Measurements from ENCODE around the gene AHCYL1.
"Not testable (repeated sequence)": the region's sequence is repeated elsewhere in the genome, so short reads cannot be mapped to it uniquely, and the experiment has no call there.

The AHCYL1 gene

DNA sequence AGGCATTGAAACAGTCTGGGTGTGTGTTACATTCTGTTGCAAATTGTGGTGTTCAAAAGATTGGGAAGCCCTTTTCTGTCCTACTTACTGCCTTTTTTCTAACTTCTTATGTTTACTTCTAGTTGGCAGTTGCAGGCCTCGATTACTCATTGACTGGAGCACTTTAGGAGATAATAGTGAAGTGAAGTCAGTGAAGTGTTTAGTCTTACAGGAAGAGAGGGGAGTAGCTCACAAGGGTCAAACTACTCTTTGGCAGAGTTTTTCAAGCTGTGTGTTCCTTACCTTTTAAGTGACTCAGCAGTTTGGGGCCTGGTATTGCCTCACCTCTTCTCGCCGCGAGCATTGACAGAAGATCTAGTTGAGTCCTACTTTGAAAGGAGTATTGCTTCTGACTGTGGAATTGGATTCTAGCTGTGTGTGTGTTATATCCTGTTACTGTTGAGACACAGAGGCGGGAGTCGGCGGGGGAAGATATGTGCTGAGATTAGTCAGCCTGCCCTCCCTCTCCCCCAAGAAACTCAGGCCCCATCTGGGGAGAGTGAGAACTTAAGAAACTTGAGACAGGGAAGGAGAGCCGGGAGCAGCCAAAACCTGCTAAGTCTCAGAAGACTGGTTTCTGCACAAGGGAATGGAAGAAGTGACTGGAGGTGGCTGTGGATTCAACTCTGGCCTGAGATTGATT is 19.3 kb downstream of the AHCYL1 start:
- DNase-seq: peak; percentile 36

DNA sequence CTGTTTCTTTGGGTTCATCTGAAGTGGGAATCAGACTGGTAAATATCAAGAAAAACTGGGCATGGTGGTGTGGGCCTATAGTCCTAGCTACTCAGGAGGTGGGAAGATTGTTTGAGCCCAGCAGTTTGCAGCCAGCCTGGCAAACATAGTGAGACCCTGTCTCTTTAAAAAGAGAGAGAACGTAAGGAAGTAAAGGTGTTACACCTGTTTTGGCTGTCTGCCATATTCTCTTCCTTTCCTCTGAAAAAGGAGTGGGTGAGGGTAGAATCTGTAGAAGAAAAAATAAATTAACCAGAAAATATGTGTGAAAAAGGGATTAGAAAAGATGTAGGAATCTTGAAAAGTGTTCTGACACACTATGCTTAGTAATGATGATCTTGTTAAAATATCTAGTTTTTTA is 20.0 kb downstream of the AHCYL1 start:
- DNase-seq: no peak

DNA sequence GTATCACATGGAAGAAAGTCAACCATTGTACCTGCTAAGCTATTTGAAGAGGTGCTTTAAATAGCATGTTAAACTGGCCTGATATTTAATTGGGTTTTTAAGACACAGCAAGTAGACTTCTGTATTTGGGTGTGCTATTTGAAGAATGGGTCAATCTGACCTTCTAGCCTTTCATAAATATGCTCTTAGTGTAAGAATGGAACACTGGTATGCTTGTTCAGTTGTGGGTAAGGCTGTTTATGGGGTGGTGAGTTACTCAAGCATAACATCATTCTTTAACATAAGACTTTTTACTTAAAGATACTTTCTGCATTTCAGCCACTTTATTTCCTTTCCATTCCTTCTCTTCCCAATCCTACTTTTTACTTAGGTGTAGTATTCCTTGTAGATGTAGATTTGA is 21.4 kb downstream of the AHCYL1 start:
- DNase-seq: no peak

DNA sequence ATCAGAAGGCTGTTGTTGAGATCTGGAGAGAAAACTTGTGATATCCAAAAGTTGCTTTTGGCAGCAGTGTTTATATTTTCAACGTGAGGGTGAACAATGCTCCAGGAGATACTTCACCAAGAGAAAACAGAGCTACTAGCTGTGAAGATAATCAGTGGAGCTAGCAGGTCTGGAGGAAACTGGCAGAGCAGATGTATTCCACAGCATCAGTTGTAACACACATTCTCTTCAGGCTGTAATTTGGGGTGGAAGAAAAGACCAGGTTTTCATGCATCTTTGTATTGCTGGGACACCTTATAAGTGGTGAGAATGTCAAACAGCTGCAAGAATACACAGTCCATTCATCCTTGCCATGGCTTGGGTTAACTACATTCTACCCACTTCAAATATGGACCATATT is 22.0 kb downstream of the AHCYL1 start:
- no peak for DNase-seq

DNA sequence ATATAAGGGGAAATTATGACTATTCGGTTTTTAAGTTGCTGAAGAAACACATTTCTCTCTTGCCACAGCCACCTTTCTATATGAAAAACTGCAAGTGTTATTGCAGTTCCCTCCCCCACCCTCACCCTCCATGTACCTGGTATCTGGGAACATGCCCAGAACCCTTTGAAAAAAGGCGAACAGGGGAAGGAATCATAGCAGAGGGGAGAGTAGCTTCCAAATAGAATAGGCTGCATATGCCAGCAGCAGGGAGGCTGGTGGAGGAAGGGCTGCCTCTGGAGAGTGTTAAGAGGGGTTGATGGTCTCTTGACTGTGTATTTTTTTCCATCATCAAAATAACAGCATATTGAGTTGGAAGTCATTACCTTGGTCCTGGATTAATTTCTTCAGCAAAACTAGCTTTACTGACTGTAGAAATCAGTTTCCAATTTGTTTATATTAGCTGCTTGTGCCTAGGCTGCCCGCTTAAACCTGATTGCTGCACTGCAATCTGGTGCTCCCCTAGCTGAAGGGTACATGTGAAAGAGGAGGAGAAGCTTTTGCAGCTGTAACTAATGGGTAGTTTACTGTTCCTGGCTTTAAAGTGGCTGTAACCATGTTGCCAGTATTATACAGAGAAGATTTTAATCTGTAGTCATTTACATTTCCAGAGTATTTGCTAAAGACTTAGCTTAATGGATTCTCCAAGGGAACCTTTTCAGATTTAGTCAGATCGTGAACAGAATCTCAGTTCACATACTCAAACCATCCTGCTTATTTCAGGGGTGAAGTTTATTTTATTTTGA is 22.7 kb downstream of the AHCYL1 start:
- no peak for DNase-seq

DNA sequence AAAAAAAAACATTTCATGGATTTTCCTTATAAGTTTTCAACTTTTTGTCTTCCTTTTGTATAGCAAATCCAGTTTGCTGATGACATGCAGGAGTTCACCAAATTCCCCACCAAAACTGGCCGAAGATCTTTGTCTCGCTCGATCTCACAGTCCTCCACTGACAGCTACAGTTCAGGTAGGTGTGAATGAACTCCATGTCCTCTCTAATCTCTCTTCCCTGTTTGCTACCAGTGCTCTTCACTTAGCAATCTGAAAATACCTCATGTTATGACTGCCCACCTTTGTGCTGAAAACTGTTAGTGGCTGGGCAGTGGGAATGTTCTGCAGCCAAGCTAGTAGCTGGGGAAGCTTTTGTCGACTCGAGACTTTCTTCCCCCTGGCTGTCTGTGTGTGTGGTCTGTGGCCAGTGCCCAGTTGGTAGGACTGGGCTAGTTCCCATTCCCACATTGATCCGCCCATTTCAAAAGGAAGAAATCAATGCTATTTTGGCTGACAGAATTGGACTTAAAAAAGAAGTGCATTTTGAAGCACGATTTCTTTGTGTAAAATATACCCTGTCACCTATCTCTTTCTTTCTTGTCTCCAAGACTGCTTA is 24.5 kb downstream of the AHCYL1 start:
- DNase-seq: no peak

DNA sequence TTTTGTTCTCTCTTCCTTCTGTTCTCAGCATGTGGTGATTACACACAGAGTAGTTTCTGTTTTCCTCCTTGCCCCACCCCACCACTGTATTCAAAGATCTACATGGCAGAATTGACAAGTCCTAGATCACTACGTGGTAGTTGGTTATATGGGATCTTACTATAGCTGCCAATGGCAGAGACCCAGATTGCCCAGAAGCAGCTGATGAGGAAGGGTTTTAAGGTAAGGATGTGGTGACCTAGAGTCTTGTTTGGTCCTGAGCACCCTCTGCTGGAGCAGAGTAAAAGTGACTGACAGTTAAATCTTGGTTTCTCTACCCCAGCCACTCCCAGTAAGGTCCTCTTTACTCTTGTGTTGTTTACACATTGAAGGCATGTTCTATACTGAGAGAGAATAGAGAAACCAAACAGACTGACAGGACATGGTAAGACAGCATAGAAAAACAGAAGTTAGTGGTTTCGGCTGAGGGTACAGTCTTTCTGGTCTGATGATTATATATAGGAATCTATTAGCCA is 27.0 kb downstream of the AHCYL1 start:
- no peak for DNase-seq

DNA sequence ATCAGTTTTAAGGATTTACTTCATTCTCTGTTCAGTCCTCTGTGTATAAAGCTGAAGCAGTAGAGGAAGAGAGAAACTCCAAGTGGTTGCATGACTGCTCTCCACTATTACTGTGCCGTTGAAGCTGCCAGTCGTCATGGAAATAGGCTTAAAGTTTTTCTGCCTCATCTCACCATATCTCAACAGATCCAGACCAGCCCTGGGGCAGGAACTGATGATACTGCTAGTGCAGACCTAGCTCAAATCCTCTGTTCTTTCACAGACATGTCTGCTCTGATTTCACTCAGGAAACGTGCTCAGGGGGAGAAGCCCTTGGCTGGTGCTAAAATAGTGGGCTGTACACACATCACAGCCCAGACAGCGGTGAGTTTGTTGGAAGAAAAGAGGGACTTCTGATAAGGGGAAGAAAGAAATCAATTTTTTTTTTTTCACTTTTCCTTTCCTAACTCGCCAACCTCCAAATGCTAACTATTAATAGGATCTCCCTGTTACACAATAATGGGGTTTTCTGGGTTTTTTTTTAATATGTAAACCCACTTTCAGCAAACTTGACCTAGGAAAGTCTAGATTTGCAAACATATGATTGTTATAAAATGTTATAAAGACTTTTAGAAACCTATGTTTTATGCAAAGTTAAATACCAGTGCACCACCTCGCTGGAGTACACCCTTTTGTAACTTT is 27.7 kb downstream of the AHCYL1 start:
- DNase-seq: no peak

DNA sequence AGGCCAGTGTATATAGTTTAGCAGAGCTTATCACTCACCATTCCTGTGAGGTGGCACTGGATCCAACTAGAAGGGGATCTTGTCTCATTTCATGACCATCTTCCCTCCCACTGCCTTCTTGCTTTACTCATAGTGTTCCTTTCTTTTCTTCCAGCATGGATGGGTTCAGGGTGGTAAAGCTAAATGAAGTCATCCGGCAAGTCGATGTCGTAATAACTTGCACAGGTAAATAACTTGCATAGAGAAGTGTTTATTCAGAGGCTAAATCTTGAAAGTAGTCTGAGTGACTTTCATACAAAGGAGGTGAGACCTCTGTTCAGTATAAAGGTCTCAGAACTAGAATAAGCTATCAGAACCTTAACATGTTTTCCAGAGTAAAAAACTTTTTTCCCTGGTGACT is 33.2 kb downstream of the AHCYL1 start:
- no peak for DNase-seq

DNA sequence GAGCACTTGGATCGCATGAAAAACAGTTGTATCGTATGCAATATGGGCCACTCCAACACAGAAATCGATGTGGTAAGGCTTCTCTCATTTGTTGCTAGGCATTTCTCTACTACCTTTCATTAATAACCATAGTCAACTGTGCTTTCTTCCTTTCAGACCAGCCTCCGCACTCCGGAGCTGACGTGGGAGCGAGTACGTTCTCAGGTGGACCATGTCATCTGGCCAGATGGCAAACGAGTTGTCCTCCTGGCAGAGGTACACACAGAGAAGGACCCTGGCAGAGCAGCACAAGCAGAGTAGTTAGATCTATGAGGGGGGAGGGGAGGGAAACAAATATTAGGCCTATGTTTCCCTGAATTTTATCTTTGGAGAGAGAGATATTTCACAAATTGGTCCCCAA is 33.8 kb downstream of the AHCYL1 start:
- no peak for DNase-seq

DNA sequence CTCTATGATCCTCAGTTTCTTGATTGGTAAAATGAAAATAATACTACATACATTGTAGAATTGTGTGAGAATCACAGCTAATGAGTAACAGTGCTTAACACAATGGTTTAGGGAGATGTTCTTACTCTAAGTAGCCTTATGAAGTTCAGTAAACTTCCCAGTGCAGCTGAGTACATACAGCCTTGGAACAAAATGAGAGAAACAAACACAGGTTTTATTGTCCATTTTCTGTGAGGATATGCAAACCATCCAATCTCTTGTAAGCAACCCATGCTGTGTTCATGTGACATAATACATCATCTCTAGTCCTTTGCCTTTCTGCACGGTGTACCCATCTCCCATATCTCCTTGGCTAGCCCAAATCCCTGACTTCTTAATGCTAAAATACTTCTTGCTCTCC is 35.2 kb downstream of the AHCYL1 start:
- DNase-seq: no peak

DNA sequence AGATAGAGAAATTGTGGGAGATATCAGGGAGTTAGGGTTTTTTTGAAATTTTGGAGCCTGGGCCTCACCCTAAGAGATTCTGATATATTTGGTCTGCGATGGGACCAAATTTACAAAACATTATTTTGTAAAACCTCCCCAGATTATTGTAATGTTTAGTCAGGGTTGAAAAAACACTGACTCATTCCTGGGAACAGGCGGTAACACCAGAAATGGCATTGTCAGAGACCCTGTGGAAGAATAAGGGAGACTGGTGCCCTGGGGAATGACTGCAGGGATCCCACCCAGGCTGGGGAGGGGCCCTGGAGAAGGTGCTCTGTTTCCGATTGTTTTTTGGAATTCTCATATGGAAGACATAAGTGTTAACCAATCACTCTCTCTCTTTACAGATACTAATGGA is 36.7 kb downstream of the AHCYL1 start:
- DNase-seq: no peak

DNA sequence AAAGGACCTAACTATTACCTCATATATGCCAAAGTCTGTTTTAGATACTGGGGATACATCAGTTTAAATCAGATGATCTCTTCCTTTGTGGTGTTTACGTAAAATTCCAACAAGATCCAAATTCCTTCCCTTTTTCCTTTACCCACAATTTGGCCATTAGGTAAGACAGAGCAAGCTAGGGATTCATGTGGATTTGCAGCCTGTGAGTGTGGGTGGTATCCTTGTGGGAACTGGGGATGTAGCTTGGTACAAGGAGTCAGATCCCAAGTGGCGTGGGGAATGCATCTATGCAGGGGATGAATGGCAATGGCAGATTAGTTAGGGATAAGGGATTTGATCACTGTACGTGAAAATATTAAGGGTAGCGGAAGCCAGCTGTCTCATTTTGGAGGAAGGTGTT is 40.0 kb downstream of the AHCYL1 start:
- no peak for DNase-seq

DNA sequence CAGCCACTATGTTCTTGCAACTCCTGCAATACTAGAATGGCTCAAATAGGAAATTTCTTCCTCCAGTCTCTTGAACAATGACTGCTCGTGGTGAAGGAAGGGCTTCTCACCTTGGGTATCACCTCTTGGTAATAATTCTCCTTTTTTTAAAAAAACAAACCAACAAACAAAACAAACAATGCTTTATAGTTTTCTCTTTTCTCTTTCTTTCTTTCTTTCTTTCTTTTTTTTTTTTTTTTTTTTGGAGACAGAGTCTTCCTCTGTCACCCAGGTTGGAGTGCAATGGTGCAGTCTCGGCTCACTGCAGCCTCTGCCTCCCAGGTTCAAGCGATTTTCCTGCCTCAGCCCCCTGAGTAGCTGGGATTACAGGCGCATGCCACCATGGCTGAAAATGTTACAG is 46.1 kb downstream of the AHCYL1 start:
- DNase-seq: not testable (repeated sequence)

DNA sequence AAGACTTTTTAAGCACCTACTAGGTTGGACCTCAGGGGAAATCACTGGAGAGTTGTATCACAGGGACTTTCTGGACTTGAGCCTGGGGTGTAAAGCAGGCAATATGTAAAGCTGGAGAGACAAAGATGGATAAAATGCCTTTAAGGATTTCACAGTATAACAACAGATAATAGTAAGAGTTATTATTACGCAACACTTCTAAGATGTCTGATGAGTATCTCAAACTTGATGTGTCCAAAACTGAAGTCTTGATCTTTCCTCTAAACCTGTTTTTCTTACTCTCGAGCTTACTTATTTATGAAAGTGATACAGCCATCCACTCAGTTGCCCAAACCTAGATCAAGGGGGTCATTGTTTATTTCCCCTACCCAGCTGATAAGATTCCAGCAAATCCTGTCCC is 47.8 kb downstream of the AHCYL1 start:
- no peak for DNase-seq

DNA sequence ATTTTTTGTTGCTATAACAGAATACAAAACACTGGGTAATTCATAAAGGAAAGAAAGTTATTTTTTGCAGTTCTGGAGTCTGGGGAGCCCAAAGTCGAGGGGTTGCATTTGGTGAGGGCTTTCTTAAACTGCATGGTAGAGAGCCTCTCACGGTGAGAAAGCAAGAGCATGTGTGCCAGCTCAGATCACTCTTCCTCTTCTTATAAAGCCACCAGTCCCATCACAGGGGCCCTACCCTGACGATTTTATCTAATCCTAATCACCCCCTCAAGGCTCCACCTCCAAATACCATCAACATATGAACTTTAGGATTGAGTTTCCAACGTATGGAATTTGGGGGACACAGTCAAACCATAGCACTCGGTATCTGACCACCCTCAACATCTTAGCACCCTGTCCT is 48.9 kb downstream of the AHCYL1 start:
- no peak for DNase-seq

DNA sequence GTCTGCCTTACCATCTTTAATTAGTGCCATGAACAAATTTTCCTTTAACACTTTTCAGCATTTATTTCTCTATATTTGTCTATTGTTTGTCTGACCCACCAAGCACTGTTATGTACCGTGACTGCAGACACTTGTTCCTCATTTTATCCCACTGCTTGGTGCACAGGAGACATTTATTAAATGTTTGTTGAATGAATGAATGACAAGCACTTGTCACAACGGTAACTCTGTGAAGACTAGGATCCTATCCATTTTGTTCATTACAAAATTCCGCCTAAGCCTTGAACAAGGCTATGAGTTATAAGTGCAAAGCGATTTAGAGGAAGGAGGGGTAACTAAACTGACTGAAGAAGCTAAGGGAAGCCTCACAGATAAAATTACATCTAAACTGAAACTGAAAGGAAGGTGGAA is 49.5 kb downstream of the AHCYL1 start:
- no peak for DNase-seq

DNA sequence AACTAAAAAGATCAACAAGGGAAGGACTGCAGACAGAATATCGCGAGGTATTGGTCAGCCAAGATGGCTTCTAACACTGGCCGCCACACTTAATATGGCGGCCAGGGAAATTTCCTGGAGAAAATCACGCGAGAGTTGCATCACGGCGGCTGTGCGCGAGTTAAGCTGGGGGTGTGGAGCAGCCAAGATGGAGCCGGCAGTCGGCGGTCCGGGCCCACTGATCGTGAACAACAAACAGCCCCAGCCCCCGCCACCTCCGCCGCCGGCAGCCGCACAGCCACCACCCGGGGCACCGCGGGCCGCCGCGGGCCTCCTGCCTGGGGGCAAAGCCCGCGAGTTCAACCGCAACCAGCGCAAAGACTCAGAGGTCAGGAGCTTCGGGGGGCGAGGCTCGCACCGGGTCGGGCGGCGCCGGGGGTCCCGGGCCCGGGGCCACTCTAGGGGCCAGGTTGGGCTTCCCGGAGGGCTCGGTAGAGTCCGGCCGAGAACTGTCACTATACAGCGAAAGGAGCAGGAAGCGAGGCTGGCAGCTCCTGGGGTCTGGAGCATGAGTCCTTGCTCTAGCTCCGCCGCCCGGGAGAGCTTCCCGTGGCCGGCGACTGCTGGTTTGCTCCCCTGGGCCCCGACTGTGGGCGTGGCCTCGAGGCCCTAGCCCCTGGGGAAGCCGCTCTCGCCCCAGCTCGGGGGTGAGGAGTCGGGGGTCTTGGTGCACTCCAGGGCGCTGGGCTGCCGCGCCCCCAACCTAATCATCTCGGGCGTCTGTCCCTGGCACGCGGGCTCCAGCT is 50.1 kb downstream of the AHCYL1 start, which contains the start of gene STRIP1:
TSS of gene STRIP1 (plus strand) at position 174 of the 785 bp plus-strand sequence. CDS start at position 188, 14 bp downstream.
- peak; percentile 87 for DNase-seq

DNA sequence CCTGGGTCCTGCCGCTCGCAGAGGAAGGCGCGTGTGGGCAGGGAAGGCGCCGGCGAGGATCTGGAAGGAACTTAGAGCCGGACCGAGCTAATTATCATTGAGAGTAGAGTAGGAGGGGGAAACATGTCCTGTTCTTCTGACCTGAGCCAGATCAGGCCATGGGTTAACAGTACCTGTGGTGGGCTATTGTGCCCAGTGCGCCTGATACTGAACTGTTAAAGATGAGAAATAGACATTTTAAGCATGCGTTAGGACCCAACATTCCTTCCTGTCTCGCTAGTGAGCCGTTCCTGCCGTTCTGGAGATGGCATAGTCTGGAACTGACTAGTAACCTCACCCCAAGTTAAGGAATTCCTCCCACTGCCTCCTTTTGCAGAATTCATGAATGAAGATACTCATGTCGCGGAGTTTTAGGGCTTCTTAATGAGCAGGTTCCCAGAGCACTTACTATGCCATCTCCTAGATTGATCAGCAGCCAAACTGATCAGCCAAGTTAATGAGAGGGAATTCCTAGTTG is 50.7 kb downstream of the AHCYL1 start:
- no peak for DNase-seq

DNA sequence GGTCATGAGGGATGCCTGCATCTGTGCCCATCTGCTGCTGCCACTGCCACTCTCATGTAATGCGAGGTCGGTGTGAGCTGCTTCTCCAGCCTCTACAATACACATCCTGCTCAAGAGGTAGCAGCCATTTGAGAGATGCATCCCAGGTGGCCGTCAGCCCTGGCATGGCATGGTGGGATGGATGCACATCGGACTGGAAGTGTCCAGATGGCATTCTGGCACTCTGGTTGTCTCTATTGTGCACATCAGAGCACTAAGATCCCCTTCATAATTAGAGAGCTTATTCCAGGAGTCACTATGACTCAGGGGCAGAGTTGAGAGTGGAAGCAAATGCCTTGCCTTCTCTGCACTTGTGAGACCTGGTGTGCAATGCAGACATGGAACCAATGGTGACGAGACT is 53.7 kb downstream of the AHCYL1 start:
- no peak for DNase-seq

DNA sequence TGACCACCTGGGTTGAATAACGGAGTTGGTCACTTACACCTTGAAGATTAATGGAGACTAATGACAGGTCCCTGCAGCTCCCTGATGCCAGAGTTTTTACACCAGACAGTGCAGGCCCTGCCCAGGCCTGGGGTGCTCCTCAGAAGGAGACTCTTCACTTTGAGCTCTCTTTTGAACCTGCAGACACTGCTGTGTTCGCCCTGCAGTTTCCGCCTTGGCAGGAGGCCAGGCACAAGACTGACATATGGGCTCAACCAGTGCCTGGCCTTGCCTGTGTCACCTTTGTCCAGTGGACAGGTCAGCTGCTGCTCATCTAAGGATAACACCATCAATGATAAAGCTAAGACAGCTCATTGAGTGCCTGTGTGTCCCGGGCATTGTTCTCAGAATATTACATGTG is 55.1 kb downstream of the AHCYL1 start:
- no peak for DNase-seq

DNA sequence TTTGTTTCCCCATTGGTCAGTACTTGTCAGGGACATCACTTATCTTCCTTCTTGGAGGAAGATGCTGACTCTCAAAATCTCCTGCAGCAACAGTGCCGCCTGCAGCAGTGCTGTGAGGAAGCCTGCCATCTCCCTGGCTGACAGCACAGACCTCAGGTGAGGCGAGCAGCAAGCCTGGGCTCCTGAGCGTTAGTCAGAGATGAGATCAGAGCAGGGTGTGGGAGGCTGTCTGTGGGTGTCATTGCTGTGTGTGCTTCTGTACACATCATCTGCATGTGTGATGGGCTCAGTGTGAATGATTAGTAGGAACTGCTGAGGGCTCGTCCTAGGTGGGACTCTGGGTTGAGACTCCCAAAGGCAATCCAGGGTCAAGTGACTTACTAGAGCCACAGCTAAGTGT is 56.0 kb downstream of the AHCYL1 start:
- DNase-seq: peak; percentile 35
